B cell (primary cell): Measurements from ENCODE around the gene MRPL53. TPM values are rescaled to one million over a fixed set of nuclear protein-coding genes. Genes with fewer than 3 reads are reported as not detected.

ENCODE experiments used
- ATAC-seq: fragments of 200-7000 bp; cut with Tn5 transposase; one replicate; pipeline ENCODE4 v1.10.0; 2021; ENCODE audit warnings: low read depth, mild to moderate bottlenecking, moderate number of reproducible peaks, moderate library complexity
- CTCF ChIA-PET: fragments of 350-600 bp; sonication (Branson Sonifier 250); formaldehyde crosslinking; loops from one replicate; lab custom pipeline; 2021; ENCODE audit warnings: antibody characterized with exemption, inconsistent platforms; lab: Charles Lee
- POLR2A ChIA-PET: fragments of 350-600 bp; sonication (Branson Sonifier 250); formaldehyde crosslinking; loops from one replicate; lab custom pipeline; 2021; ENCODE audit warnings: antibody characterized with exemption; lab: Charles Lee
- DNase-seq: peaks from one replicate; pipeline ENCODE4 v3.0.0; 2013
- H2AFZ ChIP-seq: 2 replicates; pipeline ENCODE4 v1.6.1; 2012; ENCODE audit warnings: mild to moderate bottlenecking, low read depth, low read length; ENCODE audit not compliant: insufficient read depth, poor library complexity, severe bottlenecking
- H3K27ac ChIP-seq, 2 donors: 1 replicate in 1 of 2; 2 replicates in 1 of 2; pipeline ENCODE4 v1.5.1; 2012 to 2013; ENCODE audit warnings: low read length in 2 of 2, mild to moderate bottlenecking in 2 of 2, moderate library complexity in 1 of 2
- H3K27me3 ChIP-seq, 4 experiments: fragments of 200-600 bp in 1 of 4; sonication (generic) in 1 of 4; replicated peaks in 1 of 4; 1 replicate in 2 of 4; 2 replicates in 2 of 4; pipeline versions ENCODE4 v1.6.1 to v1.7.0; 2013 to 2016; ENCODE audit warnings: low read length in 3 of 4, mild to moderate bottlenecking in 2 of 4, mixed read lengths in 1 of 4, moderate library complexity in 1 of 4; ENCODE audit not compliant: insufficient read depth in 4 of 4, control insufficient read depth in 3 of 4; ENCODE audit errors: control extremely low read depth in 1 of 4
- H3K36me3 ChIP-seq, 2 experiments: replicated peaks in 1 of 2; 1 replicate in 1 of 2; 2 replicates in 1 of 2; pipeline versions ENCODE4 v1.6.1 to v1.7.1; 2013; ENCODE audit warnings: low read length in 1 of 2; ENCODE audit not compliant: insufficient read depth in 2 of 2, control insufficient read depth in 1 of 2; ENCODE audit errors: control extremely low read depth in 1 of 2, extremely low read depth in 1 of 2
- H3K4me1 ChIP-seq, 2 donors: fragments of 200-600 bp in 1 of 2; sonication (generic) in 1 of 2; 1 replicate in 1 of 2; 2 replicates in 1 of 2; pipeline versions ENCODE4 v1.5.1 to v1.6.1; 2013 to 2017; ENCODE audit warnings: low read length in 2 of 2; ENCODE audit not compliant: control insufficient read depth in 2 of 2, insufficient read depth in 2 of 2
- H3K4me2 ChIP-seq: replicated peaks from 2 replicates; pipeline ENCODE3; 2012; ENCODE audit warnings: mild to moderate bottlenecking, low read depth, low read length; ENCODE audit not compliant: poor library complexity, severe bottlenecking
- H3K4me3 ChIP-seq, 5 experiments: fragments of 200-600 bp in 1 of 5; sonication (generic) in 1 of 5; 1 replicate in 3 of 5; 2 replicates in 2 of 5; pipeline versions ENCODE4 v1.5.1 to v1.7.0; 2011 to 2016; ENCODE audit warnings: low read length in 4 of 5, mild to moderate bottlenecking in 4 of 5, low read depth in 2 of 5, control low read depth in 1 of 5, moderate library complexity in 1 of 5; ENCODE audit not compliant: insufficient read depth in 1 of 5; ENCODE audit errors: control extremely low read depth in 1 of 5, extremely low read depth in 1 of 5
- H3K79me2 ChIP-seq: fragments of 200-600 bp; sonication (generic); one replicate; pipeline ENCODE4 v1.6.0; 2016; ENCODE audit warnings: low read length; ENCODE audit not compliant: control insufficient read depth, insufficient read depth
- H3K9ac ChIP-seq: fragments of 200-600 bp; sonication (generic); 2 replicates; pipeline ENCODE4 v1.6.1; 2017; ENCODE audit warnings: mild to moderate bottlenecking, low read length, moderate library complexity
- H3K9me3 ChIP-seq, 3 donors: one replicate each; pipeline versions ENCODE4 v1.6.1 to v1.7.1; 2013; ENCODE audit warnings: low read length in 2 of 3; ENCODE audit not compliant: control insufficient read depth in 2 of 3, insufficient read depth in 1 of 3; ENCODE audit errors: control extremely low read depth in 1 of 3
- H4K20me1 ChIP-seq: 2 replicates; pipeline ENCODE4 v1.6.0; 2012; ENCODE audit warnings: mild to moderate bottlenecking, low read length; ENCODE audit not compliant: insufficient read depth, control insufficient read depth, poor library complexity, severe bottlenecking
- H3K27ac Mint-ChIP-seq: one replicate; pipeline ENCODE4 v1.8.0; 2021; ENCODE audit warnings: mixed read lengths
- H3K27me3 Mint-ChIP-seq: one replicate; pipeline ENCODE4 v1.8.0; 2021; ENCODE audit warnings: mixed read lengths
- H3K4me1 Mint-ChIP-seq: one replicate; pipeline ENCODE4 v1.8.0; 2021; ENCODE audit warnings: mixed read lengths
- H3K4me3 Mint-ChIP-seq: one replicate; pipeline ENCODE4 v1.8.0; 2021; ENCODE audit warnings: mixed read lengths
- H3K9me3 Mint-ChIP-seq: one replicate; pipeline ENCODE4 v1.8.0; 2022; ENCODE audit warnings: mixed read lengths; ENCODE audit not compliant: insufficient read depth
- EZH2 ChIP-seq: IDR thresholded peaks from 2 replicates; pipeline ENCODE4 v1.6.1; 2012; ENCODE audit warnings: borderline replicate concordance, low read depth, mild to moderate bottlenecking, moderate library complexity, low read length; ENCODE audit not compliant: insufficient read depth, poor library complexity, severe bottlenecking
- WGBS: methylation state at CpG from one replicate; pipeline ENCODE4 v1.1.5; 2013; ENCODE audit warnings: missing lambda C conversion rate; ENCODE audit not compliant: insufficient coverage; 5-methylcytosine and 5-hydroxymethylcytosine counted together
- intact Hi-C: fragments of 100-400 bp; cut with micrococcal nuclease; formaldehyde crosslinking; loops from one replicate; pipeline ENCODE4 v1.10.0; 2022
- polyA plus RNA-seq: library from polyadenylated mRNA; depleted of rRNA; stranded (reverse); fragments of >200 nt; gene quantifications from 2 replicates; pipeline ENCODE4 v1.2.3, GENCODE V29; 2012
- total RNA-seq, 2 donors: library from RNA; stranded (reverse); fragments of 120-200 nt in 1 of 2; gene quantifications; 1 replicate in 1 of 2; 2 replicates in 1 of 2; pipeline versions ENCODE4 v1.2.3 to v1.2.4, GENCODE V29; 2013 to 2022
- TF ChIP-seq, protein P1 (sequence below): fragments of 200-600 bp; IDR thresholded peaks from one replicate; pipeline ENCODE4 v1.8.0; 2022; ENCODE audit warnings: antibody characterized with exemption, mild to moderate bottlenecking

Gene MRPL53
- total and polyA plus RNA-seq, 2 donors (not counting 1 experiment from before 2014, with no cell fraction given): 59.3 to 70.0 TPM

DNA sequence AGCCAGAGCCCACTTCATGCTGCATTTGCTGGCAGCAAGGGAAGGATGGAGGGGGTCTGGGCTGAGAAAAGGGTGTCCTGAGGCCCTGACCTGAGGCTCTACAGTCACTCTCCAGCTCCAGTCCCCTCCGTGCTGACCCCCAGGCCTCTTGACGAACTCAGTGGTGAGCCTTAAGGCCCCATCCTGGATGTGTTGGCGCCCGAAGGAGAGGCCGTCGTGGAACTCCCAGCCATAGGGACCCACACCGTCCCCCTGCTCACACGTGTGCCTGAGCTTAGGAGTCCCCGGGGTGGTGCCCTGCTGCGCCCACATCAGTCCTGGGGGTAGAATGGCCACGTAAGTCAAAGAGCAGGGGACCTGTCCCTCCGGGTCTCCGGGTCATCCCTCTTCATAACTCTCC is 8.1 kb downstream of the MRPL53 start:
- peak overlapping the region; percentile 40 to 88 for H3K27ac ChIP-seq
- peak overlapping the region; percentile 94 for H3K4me2 ChIP-seq
- WGBS: 19% methylated on average over 13 of the region's 13 CpGs
- Mint-ChIP-seq H3K9me3 (no peaks in the 10 kb centered on the region), H3K4me3 (peak overlapping the region; percentile 99), H3K27ac (no peak overlapping the region), H3K4me1 (peaks cover 29% of the 10 kb centered on the region), H3K27me3 (no peaks in the 10 kb centered on the region)
- H3K36me3 ChIP-seq: peaks cover 0 to 20% of the 10 kb centered on the region in 2 experiments
- peak overlapping the region; percentile 3 to 82 (median 70) for H3K4me3 ChIP-seq
- intact Hi-C loops: no loop called here
- POLR2A ChIA-PET: interaction anchor here (0.7 to 1.1 kb wide), 2 partner anchors 15 to 42 kb away, joined by 4 to 5 read pairs; no protein-coding TSS in a partner anchor
- CTCF ChIA-PET: interaction anchor here (1.0 to 1.2 kb wide), 2 partner anchors 9 to 73 kb away, joined by 3 to 4 read pairs; partner anchors contain the start of gene INO80B
- H3K9ac ChIP-seq: peak overlapping the region; percentile 83
- H3K9me3 ChIP-seq: no peaks in the 10 kb centered on the region
- peaks cover 35% of the 10 kb centered on the region for H3K79me2 ChIP-seq
- peaks cover 13 to 20% of the 10 kb centered on the region in 2 donors for H3K4me1 ChIP-seq
- no peaks in the 10 kb centered on the region for H3K27me3 ChIP-seq
- TF ChIP-seq EZH2: no peak
- TF ChIP-seq, protein P1, sequence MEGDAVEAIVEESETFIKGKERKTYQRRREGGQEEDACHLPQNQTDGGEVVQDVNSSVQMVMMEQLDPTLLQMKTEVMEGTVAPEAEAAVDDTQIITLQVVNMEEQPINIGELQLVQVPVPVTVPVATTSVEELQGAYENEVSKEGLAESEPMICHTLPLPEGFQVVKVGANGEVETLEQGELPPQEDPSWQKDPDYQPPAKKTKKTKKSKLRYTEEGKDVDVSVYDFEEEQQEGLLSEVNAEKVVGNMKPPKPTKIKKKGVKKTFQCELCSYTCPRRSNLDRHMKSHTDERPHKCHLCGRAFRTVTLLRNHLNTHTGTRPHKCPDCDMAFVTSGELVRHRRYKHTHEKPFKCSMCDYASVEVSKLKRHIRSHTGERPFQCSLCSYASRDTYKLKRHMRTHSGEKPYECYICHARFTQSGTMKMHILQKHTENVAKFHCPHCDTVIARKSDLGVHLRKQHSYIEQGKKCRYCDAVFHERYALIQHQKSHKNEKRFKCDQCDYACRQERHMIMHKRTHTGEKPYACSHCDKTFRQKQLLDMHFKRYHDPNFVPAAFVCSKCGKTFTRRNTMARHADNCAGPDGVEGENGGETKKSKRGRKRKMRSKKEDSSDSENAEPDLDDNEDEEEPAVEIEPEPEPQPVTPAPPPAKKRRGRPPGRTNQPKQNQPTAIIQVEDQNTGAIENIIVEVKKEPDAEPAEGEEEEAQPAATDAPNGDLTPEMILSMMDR: no peak
- H2AFZ ChIP-seq: peak overlapping the region; percentile 90
- DNase-seq (peak; percentile 9), ATAC-seq (no peak)
- H4K20me1 ChIP-seq: peaks cover 16% of the 10 kb centered on the region

DNA sequence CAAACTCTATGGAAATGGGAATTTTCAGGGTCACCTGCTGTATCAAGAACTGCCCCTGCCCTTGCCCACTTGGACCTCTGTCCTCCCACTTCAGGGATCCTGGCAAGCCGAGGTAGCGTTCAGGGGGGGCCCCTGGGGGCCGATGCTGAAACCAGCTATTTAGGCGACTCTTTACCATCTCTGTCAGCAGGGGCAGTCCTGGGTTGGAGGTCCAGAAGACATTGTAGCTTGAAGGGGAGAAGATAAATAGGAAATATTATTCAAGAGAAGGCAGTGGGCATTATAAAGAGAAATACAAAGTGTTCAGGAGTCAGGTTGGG is 9.7 kb downstream of the MRPL53 start:
- intact Hi-C loops: no loop called here
- peaks cover 16% of the 10 kb centered on the region for H4K20me1 ChIP-seq
- peak overlapping the region; percentile 82 for H3K4me3 Mint-ChIP-seq
- peaks cover 44% of the 10 kb centered on the region for H3K79me2 ChIP-seq
- no peaks in the 10 kb centered on the region for H3K27me3 ChIP-seq
- H2AFZ ChIP-seq: no peak overlapping the region
- 96% methylated on average over 4 of the region's 4 CpGs for WGBS
- no peaks in the 10 kb centered on the region for H3K27me3 Mint-ChIP-seq
- H3K4me1 ChIP-seq: peaks cover 20 to 29% of the 10 kb centered on the region in 2 donors
- no peaks in the 10 kb centered on the region for H3K9me3 ChIP-seq
- H3K4me2 ChIP-seq: no peak overlapping the region
- DNase-seq (no peak), ATAC-seq (no peak)
- peaks cover 40% of the 10 kb centered on the region for H3K4me1 Mint-ChIP-seq
- H3K36me3 ChIP-seq: peaks cover 0 to 20% of the 10 kb centered on the region in 2 experiments
- ChIA-PET CTCF (no interaction called here), POLR2A (no interaction called here)
- no peak overlapping the region for H3K9ac ChIP-seq
- H3K4me3 ChIP-seq: no peak overlapping the region
- TF ChIP-seq, protein P1: no peak
- TF ChIP-seq EZH2: no peak
- no peaks in the 10 kb centered on the region for H3K9me3 Mint-ChIP-seq
- H3K27ac Mint-ChIP-seq: no peak overlapping the region
- no peak overlapping the region for H3K27ac ChIP-seq
